Right atrium auricular region (tissue), 2 donors: ENCODE measurements around the gene CMTM7. TPM values are rescaled to one million over a fixed set of nuclear protein-coding genes. Genes with fewer than 3 reads are reported as not detected.
"Not testable (repeated sequence)": the region's sequence is repeated elsewhere in the genome, so short reads cannot be mapped to it uniquely, and the experiment has no call there.

Experiments
- DNase-seq: peaks from one replicate; pipeline ENCODE4 v3.0.0-alpha.2; 2019; ENCODE audit warnings: low spot score
- H3K27ac ChIP-seq, 2 donors: fragments of 200-600 bp; sonication (generic); 1 replicate in 1 of 2; 2 replicates in 1 of 2; pipeline ENCODE4 v1.5.1; 2016 to 2019
- H3K27me3 ChIP-seq, 2 donors: fragments of 200-600 bp; sonication (generic); one replicate each; pipeline versions ENCODE4 v1.5.1 to v1.6.0; 2017 to 2019
- H3K36me3 ChIP-seq: fragments of 200-600 bp; sonication (generic); one replicate; pipeline ENCODE4 v1.5.1; 2016
- H3K4me1 ChIP-seq, 2 donors: fragments of 200-600 bp; sonication (generic); one replicate each; pipeline versions ENCODE4 v1.5.1 to v1.6.0; 2017 to 2019
- H3K4me3 ChIP-seq, 2 donors: fragments of 200-600 bp; sonication (generic); 1 replicate in 1 of 2; 2 replicates in 1 of 2; pipeline ENCODE4 v1.5.1; 2017 to 2019; ENCODE audit warnings: mild to moderate bottlenecking in 1 of 2, moderate library complexity in 1 of 2
- H3K9me3 ChIP-seq, 2 donors: fragments of 200-600 bp; sonication (generic); one replicate each; pipeline ENCODE4 v1.5.1; 2019
- CTCF ChIP-seq, 2 donors: fragments of 200-600 bp; sonication (generic); IDR thresholded peaks; one replicate each; pipeline ENCODE4 v1.5.1; 2019; ENCODE audit warnings: antibody characterized with exemption in 2 of 2
- total RNA-seq, 2 donors: library from RNA; depleted of rRNA; stranded (reverse); fragments of >200 nt; gene quantifications; one replicate each; pipeline ENCODE4 v1.1.0, GENCODE V29; 2016

The CMTM7 gene
- total RNA-seq, 2 donors from 2014 or later = 8.2 to 10.5 TPM

DNA sequence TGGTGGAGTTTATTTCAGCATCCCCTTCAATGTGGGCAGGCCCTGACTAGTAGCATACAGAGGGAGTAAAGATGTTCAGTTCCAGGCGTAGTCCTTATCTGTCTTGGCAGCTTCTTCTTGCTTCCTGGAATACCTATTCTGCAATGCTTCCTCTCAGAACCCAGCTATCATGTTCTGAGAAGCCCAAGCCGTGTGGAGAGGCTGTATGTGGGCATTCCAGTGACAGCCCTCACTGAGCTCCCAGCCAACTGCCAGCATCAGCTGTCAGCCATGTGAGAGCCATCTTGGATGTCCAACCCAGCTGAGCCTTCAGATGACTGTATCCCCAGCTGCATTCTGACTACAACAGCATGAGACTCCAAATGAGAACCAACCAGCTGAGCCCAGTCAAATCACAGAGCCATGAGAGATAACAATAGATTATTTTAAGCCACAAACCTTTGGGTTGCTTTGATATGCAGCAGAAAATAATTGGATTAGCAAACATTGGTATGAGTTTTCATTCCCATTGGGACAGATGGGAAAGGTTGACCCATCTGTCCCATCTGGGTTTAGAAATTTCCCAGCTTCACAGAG is 8.4 kb upstream of the CMTM7 start:
- TF ChIP-seq CTCF (IDR thresholded peaks at IDR 0.05) = no peak
- Histone ChIP-seq H3K36me3 (no peaks in the 10 kb centered on the region), H3K27me3 (no peaks in the 10 kb centered on the region), H3K4me3 (no peak overlapping the region), H3K27ac (no peak overlapping the region), H3K4me1 (no peaks in the 10 kb centered on the region), H3K9me3 (no peaks in the 10 kb centered on the region)
- no peak for DNase-seq

GRCh38 chr3:32384938-32385337 is 6.7 kb upstream of the CMTM7 start:
- Histone ChIP-seq H3K4me1 (no peaks in the 10 kb centered on the region), H3K27ac (no peak overlapping the region), H3K36me3 (no peaks in the 10 kb centered on the region), H3K27me3 (no peaks in the 10 kb centered on the region), H3K9me3 (no peaks in the 10 kb centered on the region), H3K4me3 (no peak overlapping the region)
- peak; percentile 69 for DNase-seq
- TF ChIP-seq CTCF (IDR thresholded peaks at IDR 0.05) = no peak

- Histone ChIP-seq H3K4me3 (no peak overlapping the region), H3K27ac (no peak overlapping the region), H3K9me3 (no peaks in the 10 kb centered on the region), H3K27me3 (no peaks in the 10 kb centered on the region), H3K36me3 (no peaks in the 10 kb centered on the region), H3K4me1 (peaks cover 0 to 8% of the 10 kb centered on the region in 2 donors)
- no peak for TF ChIP-seq CTCF (IDR thresholded peaks at IDR 0.05)
- DNase-seq = no peak
These were observed 4.1 kb upstream of the CMTM7 start for GRCh38 chr3:32387512-32387911.

GRCh38 chr3:32389577-32389976 is 2.1 kb upstream of the CMTM7 start:
- not testable (repeated sequence) for DNase-seq, H3K9me3 ChIP-seq, H3K4me3 ChIP-seq, H3K27ac ChIP-seq, H3K27me3 ChIP-seq, H3K36me3 ChIP-seq
- H3K4me1 ChIP-seq = peaks cover 0 to 13% of the 10 kb centered on the region in 2 donors

DNA sequence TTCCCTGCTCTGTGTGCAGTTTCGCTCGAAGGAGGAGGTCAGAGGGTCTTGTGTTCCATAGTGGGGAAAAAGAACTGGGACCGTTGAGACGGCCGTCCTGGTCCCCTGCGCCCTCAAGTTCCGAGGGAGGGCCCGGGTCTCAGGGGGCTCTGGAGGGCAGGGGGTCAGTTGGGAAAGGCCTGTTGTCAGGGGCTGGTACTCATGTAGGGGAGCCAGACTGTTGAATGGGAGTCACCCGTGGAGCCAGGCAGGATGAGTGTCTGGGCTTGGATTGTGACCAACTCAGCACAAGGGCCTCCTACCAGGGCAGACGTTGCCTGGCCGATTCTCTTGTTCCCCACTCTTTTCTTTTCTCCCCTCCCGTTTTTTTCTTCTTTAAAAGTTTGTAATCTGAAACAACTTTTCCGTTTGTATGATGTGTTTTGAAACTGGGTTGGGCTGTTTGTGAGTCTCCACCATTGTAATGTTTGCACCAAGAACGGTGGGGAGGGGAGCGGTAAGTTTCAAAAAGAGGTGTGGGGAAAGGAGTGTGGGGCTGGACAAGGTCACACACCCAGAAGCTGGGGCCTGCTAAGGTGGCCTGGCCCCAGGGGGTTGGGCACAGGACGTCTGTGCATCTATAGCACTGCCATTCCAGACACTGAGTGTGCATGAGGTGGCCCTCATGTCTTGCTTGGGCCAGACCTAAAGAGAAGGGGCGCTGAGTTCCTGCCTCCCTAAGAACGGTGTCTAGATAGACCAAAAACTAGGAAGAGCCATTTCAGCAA is 1.1 kb downstream of the CMTM7 start:
- DNase-seq = peak; percentile 80
- TF ChIP-seq CTCF (IDR thresholded peaks at IDR 0.05) = no peak
- H3K4me1 ChIP-seq = peaks cover 0 to 13% of the 10 kb centered on the region in 2 donors
- H3K27ac ChIP-seq = peak overlapping the region; percentile 80
- H3K4me3 ChIP-seq = peak overlapping the region; percentile 74 to 83
- H3K9me3 ChIP-seq = no peaks in the 10 kb centered on the region
- H3K27me3 ChIP-seq = no peaks in the 10 kb centered on the region
- no peaks in the 10 kb centered on the region for H3K36me3 ChIP-seq

GRCh38 chr3:32395496-32395895 is 3.8 kb downstream of the CMTM7 start:
- Histone ChIP-seq H3K27me3 (no peaks in the 10 kb centered on the region), H3K4me1 (peaks cover 0 to 13% of the 10 kb centered on the region in 2 donors), H3K9me3 (no peaks in the 10 kb centered on the region), H3K36me3 (no peaks in the 10 kb centered on the region), H3K4me3 (no peak overlapping the region), H3K27ac (no peak overlapping the region)
- TF ChIP-seq CTCF (IDR thresholded peaks at IDR 0.05) = no peak
- DNase-seq = no peak
